K562 (cell line): ENCODE measurements around the gene TREH. TPM values are rescaled to one million over a fixed set of nuclear protein-coding genes. Genes with fewer than 3 reads are reported as not detected.

ENCODE experiments used
- ARNT ChIP-seq, 2 experiments: fragments of 450-650 bp; IDR thresholded peaks; 2 replicates each; pipeline ENCODE4 v1.6.1; 2016; ENCODE audit warnings: mild to moderate bottlenecking in 1 of 2
- EGR1 ChIP-seq: fragments of 450-650 bp; conservative IDR thresholded peaks from 2 replicates; pipeline ENCODE4 v1.6.1; 2017; ENCODE audit warnings: mild to moderate bottlenecking
- FOXM1 ChIP-seq, 2 experiments: fragments of 450-650 bp in 1 of 2; sonication (generic) in 1 of 2; formaldehyde crosslinking in 1 of 2; IDR thresholded peaks; 2 replicates each; pipeline versions ENCODE4 v1.6.1 to v1.9.0; 2017 to 2022; ENCODE audit warnings: low read depth in 2 of 2, mild to moderate bottlenecking in 2 of 2, missing genetic modification reagents in 1 of 2, moderate library complexity in 1 of 2
- HMG20B ChIP-seq: fragments of 250-450 bp; sonication (Bioruptor Pico); IDR thresholded peaks from 2 replicates; pipeline ENCODE4 v1.5.0; 2021; ENCODE audit warnings: mild to moderate bottlenecking
- NFRKB ChIP-seq: fragments of 450-650 bp; IDR thresholded peaks from 2 replicates; pipeline ENCODE4 v1.6.1; 2016; ENCODE audit warnings: low read depth
- POLR2B ChIP-seq: fragments of 450-650 bp; IDR thresholded peaks from 2 replicates; pipeline ENCODE4 v1.6.1; 2018; ENCODE audit warnings: low read depth; ENCODE audit not compliant: partially characterized antibody
- SAP30 ChIP-seq: fragments of 200-600 bp; sonication (generic); IDR thresholded peaks from 2 replicates; pipeline ENCODE4 v1.6.1; 2012; ENCODE audit warnings: borderline replicate concordance, low read depth, mild to moderate bottlenecking, moderate library complexity, low read length, control low read depth, inconsistent platforms; ENCODE audit not compliant: insufficient read depth, poor library complexity, severe bottlenecking
- TBL1XR1 ChIP-seq, 2 experiments: IDR thresholded peaks; 2 replicates each; pipeline ENCODE4 v1.6.1; 2012; ENCODE audit warnings: improper control_type of control experiment in 2 of 2, low read length in 2 of 2, mild to moderate bottlenecking in 1 of 2
- ZFP30 ChIP-seq: fragments of 250-450 bp; sonication (Bioruptor Pico); IDR thresholded peaks from 2 replicates; pipeline ENCODE4 v1.8.0; 2022; ENCODE audit warnings: moderate library complexity, mild to moderate bottlenecking, inconsistent platforms, borderline replicate concordance
- ZKSCAN3 ChIP-seq: fragments of 250-450 bp; sonication (Bioruptor Pico); IDR thresholded peaks from 2 replicates; pipeline ENCODE4 v1.4.0; 2020
- ZNF165 ChIP-seq: fragments of 250-450 bp; sonication (Bioruptor Pico); IDR thresholded peaks from 2 replicates; pipeline ENCODE4 v1.4.0; 2020; ENCODE audit warnings: borderline replicate concordance
- polyA plus RNA-seq, 8 experiments: library from polyadenylated mRNA; depleted of rRNA in 4 of 8; stranded (reverse) in 5 of 8; unstranded in 3 of 8; fragments of >200 nt; fragmentation: Nextera tagmentation in 2 of 8; fragmentation: Illumina TruSeq in 1 of 8; extraction: Ambion mirVana in 2 of 8; extraction: Trizol in 1 of 8; gene quantifications; 2 replicates each; pipeline versions ENCODE4 v1.2.1 to v1.2.3, GENCODE V29; 2011 to 2014; ENCODE audit warnings: inconsistent platforms in 1 of 8, missing spikeins in 1 of 8
- total RNA-seq, 7 experiments: library from RNA; depleted of rRNA in 6 of 7; stranded (reverse); fragments of >200 nt in 6 of 7; fragmentation: Illumina TruSeq in 2 of 7; extraction: Trizol in 2 of 7; gene quantifications; 2 replicates each; pipeline versions ENCODE4 v1.2.1 to v1.2.3, GENCODE V29; 2011 to 2021; ENCODE audit warnings: low replicate concordance in 1 of 7
- TF ChIP-seq, protein P1 (sequence below): fragments of 200-800 bp; sonication (Bioruptor generic); IDR thresholded peaks from 2 replicates; pipeline ENCODE4 v1.6.1; 2016; ENCODE audit warnings: missing genetic modification characterization, missing compliant biosample characterization
- TF ChIP-seq, protein P2 (sequence below), 2 experiments: fragments of 200-800 bp in 1 of 2; sonication (Bioruptor generic) in 1 of 2; sonication (generic) in 1 of 2; formaldehyde crosslinking in 1 of 2; IDR thresholded peaks in 1 of 2; conservative IDR thresholded peaks in 1 of 2; 2 replicates each; pipeline versions ENCODE4 v1.5.0 to v1.6.1; 2016 to 2020; ENCODE audit warnings: missing compliant biosample characterization in 1 of 2, missing genetic modification characterization in 1 of 2, missing genetic modification reagents in 1 of 2
- TF ChIP-seq, protein P3 (sequence below): fragments of 450-650 bp; formaldehyde crosslinking; IDR thresholded peaks from 2 replicates; pipeline ENCODE4 v1.4.0; 2020; ENCODE audit warnings: mild to moderate bottlenecking, mixed read lengths

The TREH gene
- total and polyA plus RNA-seq, 9 of the 15 experiments (the other 6 are each of a cell fraction or from before 2014, with no cell fraction given) = 0.09 to 0.20 (median 0.11) TPM; not detected in 6

DNA sequence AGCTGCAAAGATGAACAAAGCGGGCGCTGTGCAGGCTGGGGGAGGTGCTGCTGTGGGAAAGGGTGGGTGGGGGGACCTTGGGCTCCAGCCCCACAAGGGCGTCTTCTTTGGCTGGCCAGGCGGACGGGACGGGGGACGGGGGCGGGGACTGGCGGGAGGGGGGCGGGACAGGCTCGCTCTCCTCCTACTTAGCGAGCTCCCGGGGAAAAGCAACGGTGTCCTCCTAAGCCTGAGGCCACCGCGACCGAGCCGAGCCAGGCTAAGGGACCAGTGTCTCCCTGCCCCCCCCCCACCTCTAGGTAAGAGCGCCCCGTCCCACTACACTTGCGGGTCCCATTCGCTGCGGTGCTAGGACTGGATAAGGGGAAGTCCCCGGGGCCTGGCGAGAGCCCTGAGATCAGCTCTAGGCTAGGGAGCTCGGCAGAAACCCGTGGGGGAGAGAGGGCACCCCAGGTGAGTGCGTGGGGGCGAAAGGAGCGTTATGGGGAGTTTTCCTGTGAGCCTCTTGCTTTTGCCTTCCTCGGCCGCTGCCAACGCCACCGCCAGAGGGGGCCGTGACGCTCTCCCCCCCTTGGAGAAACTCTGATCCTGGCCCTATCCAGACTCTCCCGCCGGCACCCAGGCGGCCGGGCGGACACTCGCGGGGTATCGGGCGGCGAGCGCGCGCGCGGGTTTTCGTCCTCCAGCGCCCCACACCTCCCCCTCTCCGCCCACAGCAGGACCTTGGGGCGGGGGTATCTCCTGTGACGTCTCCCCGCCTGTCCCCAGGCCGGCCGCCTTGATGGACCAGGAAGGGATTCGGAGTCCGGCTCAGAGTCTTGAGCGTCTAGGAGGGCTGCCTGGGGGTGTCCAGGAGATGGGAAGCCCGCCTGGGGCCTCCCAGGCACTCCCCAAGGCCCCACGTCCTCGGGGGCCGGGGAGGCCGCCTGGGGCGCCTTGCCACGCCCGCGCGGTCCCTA, 71.8 kb downstream of the TREH start, which contains the start of gene PHLDB1 (continued):
- TF ChIP-seq, protein P1, sequence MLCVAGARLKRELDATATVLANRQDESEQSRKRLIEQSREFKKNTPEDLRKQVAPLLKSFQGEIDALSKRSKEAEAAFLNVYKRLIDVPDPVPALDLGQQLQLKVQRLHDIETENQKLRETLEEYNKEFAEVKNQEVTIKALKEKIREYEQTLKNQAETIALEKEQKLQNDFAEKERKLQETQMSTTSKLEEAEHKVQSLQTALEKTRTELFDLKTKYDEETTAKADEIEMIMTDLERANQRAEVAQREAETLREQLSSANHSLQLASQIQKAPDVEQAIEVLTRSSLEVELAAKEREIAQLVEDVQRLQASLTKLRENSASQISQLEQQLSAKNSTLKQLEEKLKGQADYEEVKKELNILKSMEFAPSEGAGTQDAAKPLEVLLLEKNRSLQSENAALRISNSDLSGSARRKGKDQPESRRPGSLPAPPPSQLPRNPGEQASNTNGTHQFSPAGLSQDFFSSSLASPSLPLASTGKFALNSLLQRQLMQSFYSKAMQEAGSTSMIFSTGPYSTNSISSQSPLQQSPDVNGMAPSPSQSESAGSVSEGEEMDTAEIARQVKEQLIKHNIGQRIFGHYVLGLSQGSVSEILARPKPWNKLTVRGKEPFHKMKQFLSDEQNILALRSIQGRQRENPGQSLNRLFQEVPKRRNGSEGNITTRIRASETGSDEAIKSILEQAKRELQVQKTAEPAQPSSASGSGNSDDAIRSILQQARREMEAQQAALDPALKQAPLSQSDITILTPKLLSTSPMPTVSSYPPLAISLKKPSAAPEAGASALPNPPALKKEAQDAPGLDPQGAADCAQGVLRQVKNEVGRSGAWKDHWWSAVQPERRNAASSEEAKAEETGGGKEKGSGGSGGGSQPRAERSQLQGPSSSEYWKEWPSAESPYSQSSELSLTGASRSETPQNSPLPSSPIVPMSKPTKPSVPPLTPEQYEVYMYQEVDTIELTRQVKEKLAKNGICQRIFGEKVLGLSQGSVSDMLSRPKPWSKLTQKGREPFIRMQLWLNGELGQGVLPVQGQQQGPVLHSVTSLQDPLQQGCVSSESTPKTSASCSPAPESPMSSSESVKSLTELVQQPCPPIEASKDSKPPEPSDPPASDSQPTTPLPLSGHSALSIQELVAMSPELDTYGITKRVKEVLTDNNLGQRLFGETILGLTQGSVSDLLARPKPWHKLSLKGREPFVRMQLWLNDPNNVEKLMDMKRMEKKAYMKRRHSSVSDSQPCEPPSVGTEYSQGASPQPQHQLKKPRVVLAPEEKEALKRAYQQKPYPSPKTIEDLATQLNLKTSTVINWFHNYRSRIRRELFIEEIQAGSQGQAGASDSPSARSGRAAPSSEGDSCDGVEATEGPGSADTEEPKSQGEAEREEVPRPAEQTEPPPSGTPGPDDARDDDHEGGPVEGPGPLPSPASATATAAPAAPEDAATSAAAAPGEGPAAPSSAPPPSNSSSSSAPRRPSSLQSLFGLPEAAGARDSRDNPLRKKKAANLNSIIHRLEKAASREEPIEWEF = no peak
- peak; percentile 52 for TF ChIP-seq EGR1
- no peak for TF ChIP-seq TBL1XR1 (IDR thresholded peaks at IDR 0.05; ENCODE audit: low read length in 2 of 2)
- no peak for TF ChIP-seq NFRKB
- no peak for TF ChIP-seq SAP30
- TF ChIP-seq FOXM1 (IDR thresholded peaks at IDR 0.05; ENCODE audit: low read depth) = no peak
- no peak for TF ChIP-seq FOXM1 (CRISPR knock-in tag; IDR thresholded peaks at IDR 0.05; ENCODE audit: low read depth)
- TF ChIP-seq POLR2B = peak; percentile 28
- TF ChIP-seq ZNF165 (CRISPR knock-in tag) = no peak
- TF ChIP-seq, protein P2, sequence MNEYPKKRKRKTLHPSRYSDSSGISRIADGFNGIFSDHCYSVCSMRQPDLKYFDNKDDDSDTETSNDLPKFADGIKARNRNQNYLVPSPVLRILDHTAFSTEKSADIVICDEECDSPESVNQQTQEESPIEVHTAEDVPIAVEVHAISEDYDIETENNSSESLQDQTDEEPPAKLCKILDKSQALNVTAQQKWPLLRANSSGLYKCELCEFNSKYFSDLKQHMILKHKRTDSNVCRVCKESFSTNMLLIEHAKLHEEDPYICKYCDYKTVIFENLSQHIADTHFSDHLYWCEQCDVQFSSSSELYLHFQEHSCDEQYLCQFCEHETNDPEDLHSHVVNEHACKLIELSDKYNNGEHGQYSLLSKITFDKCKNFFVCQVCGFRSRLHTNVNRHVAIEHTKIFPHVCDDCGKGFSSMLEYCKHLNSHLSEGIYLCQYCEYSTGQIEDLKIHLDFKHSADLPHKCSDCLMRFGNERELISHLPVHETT (CRISPR knock-in tag; conservative IDR thresholded peaks at IDR 0.05 in 1 of 2, IDR thresholded peaks at IDR 0.05 in 1 of 2) = no peak
- TF ChIP-seq, protein P3, sequence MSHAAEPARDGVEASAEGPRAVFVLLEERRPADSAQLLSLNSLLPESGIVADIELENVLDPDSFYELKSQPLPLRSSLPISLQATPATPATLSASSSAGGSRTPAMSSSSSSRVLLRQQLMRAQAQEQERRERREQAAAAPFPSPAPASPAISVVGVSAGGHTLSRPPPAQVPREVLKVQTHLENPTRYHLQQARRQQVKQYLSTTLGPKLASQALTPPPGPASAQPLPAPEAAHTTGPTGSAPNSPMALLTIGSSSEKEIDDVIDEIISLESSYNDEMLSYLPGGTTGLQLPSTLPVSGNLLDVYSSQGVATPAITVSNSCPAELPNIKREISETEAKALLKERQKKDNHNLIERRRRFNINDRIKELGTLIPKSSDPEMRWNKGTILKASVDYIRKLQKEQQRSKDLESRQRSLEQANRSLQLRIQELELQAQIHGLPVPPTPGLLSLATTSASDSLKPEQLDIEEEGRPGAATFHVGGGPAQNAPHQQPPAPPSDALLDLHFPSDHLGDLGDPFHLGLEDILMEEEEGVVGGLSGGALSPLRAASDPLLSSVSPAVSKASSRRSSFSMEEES (CRISPR knock-in tag) = no peak
- TF ChIP-seq HMG20B (CRISPR knock-in tag) = no peak
- no peak for TF ChIP-seq ARNT (IDR thresholded peaks at IDR 0.05)
- no peak for TF ChIP-seq ZFP30
- no peak for TF ChIP-seq ZKSCAN3 (CRISPR knock-in tag)
